NT2/D1 (cell line): ENCODE results near the gene PATJ.

Source experiments
- SUZ12 ChIP-seq: IDR thresholded peaks from 2 replicates; pipeline ENCODE4 v1.6.1; 2011; ENCODE audit not compliant: insufficient read length, insufficient read depth; ENCODE audit errors: extremely low read depth
- YY1 ChIP-seq: IDR thresholded peaks from 2 replicates; pipeline ENCODE4 v1.6.1; 2011; ENCODE audit not compliant: insufficient read length, insufficient read depth

DNA sequence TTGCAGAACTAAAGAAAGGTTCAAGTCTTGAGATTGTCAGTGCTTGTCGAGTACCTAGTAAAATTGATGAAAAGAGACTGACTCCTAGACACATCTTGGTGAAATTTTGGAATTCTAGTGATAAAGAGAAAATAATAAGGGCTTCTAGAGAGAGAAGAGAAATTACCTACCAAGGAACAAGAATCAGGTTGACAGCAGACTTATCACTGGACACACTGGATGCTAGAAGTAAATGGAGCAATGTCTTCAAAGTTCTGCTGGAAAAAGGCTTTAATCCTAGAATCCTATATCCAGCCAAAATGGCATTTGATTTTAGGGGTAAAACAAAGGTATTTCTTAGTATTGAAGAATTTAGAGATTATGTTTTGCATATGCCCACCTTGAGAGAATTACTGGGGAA is 468.7 kb downstream of the PATJ start:
- TF ChIP-seq SUZ12 (no peak), YY1 (no peak)
